IMR-90 (cell line): ENCODE results near the gene OPCML. TPM values are rescaled to one million over a fixed set of nuclear protein-coding genes. Genes with fewer than 3 reads are reported as not detected.

ENCODE experiments used
- ATAC-seq: fragments of 200-7000 bp; cut with Tn5 transposase; 2 replicates; pipeline ENCODE4 v1.9.1; 2020; ENCODE audit warnings: low read depth, mild to moderate bottlenecking, moderate library complexity
- BruUV-seq: library from RNA; stranded (reverse); fragments of 400-500 nt; replicated peaks from 2 replicates; lab custom pipeline; 2021; lab: Mats Ljungman, UMichigan
- CTCF ChIA-PET: fragments of 300-600 bp; formaldehyde crosslinking; extraction: SDS; loops from one replicate; lab custom pipeline; 2021; ENCODE audit warnings: antibody characterized with exemption; lab: Yijun Ruan, JAX
- POLR2A ChIA-PET: fragments of 300-600 bp; sonication (Branson Sonifier 250); formaldehyde crosslinking; loops from one replicate; lab custom pipeline; 2022; ENCODE audit warnings: antibody characterized with exemption; ENCODE audit not compliant: unreplicated experiment; lab: Charles Lee
- DNase-seq: peaks from one replicate; pipeline ENCODE4 v3.0.0; 2013
- H2AFZ ChIP-seq: replicated peaks from 2 replicates; pipeline ENCODE3; 2013; ENCODE audit warnings: low read length, mild to moderate bottlenecking; ENCODE audit not compliant: poor library complexity
- H2AK5ac ChIP-seq: 2 replicates; pipeline ENCODE4 v1.6.1; 2013; ENCODE audit warnings: low read depth, low read length, inconsistent platforms
- H2AK9ac ChIP-seq: replicated peaks from 2 replicates; pipeline ENCODE3; 2013; ENCODE audit warnings: mild to moderate bottlenecking, low read depth, low read length, moderate library complexity; ENCODE audit not compliant: poor library complexity
- H2BK120ac ChIP-seq: 2 replicates; pipeline ENCODE4 v1.6.1; 2013; ENCODE audit warnings: low read depth, low read length, inconsistent platforms
- H2BK15ac ChIP-seq: 3 replicates; pipeline ENCODE4 v1.6.1; 2013; ENCODE audit warnings: low read depth, low read length, inconsistent platforms
- H2BK20ac ChIP-seq: 2 replicates; pipeline ENCODE4 v1.6.1; 2013; ENCODE audit warnings: low read depth, mild to moderate bottlenecking, inconsistent platforms, low read length, moderate library complexity
- H2BK5ac ChIP-seq: 2 replicates; pipeline ENCODE4 v1.6.1; 2013; ENCODE audit warnings: mild to moderate bottlenecking, low read depth, low read length, inconsistent platforms; ENCODE audit not compliant: poor library complexity, severe bottlenecking
- H3K14ac ChIP-seq: replicated peaks from 2 replicates; pipeline ENCODE4 v1.6.1; 2013; ENCODE audit warnings: low read depth, low read length, inconsistent platforms
- H3K18ac ChIP-seq: 2 replicates; pipeline ENCODE4 v1.6.1; 2013; ENCODE audit warnings: low read depth, low read length, control low read depth
- H3K23ac ChIP-seq: 2 replicates; pipeline ENCODE4 v1.6.1; 2013; ENCODE audit warnings: low read depth, low read length, inconsistent platforms
- H3K27ac ChIP-seq: 2 replicates; pipeline ENCODE4 v1.5.1; 2013; ENCODE audit warnings: mild to moderate bottlenecking, control low read depth, low read length; ENCODE audit not compliant: insufficient read depth
- H3K27me3 ChIP-seq: 2 replicates; pipeline ENCODE4 v1.6.1; 2013; ENCODE audit warnings: low read length; ENCODE audit not compliant: control insufficient read depth, insufficient read depth
- H3K36me3 ChIP-seq: 2 replicates; pipeline ENCODE4 v1.6.1; 2013; ENCODE audit warnings: low read length, mixed read lengths; ENCODE audit not compliant: control insufficient read depth, insufficient read depth
- H3K4ac ChIP-seq: 2 replicates; pipeline ENCODE4 v1.6.1; 2013; ENCODE audit warnings: low read depth, low read length, inconsistent platforms
- H3K4me1 ChIP-seq: 2 replicates; pipeline ENCODE4 v1.6.1; 2013; ENCODE audit warnings: low read length, mixed read lengths; ENCODE audit not compliant: control insufficient read depth, insufficient read depth
- H3K4me2 ChIP-seq: 2 replicates; pipeline ENCODE4 v1.6.1; 2013; ENCODE audit warnings: low read depth, mild to moderate bottlenecking, control low read depth, low read length, moderate library complexity
- H3K4me3 ChIP-seq: 2 replicates; pipeline ENCODE4 v1.5.1; 2013; ENCODE audit warnings: low read depth, mild to moderate bottlenecking, control low read depth, low read length, moderate library complexity; ENCODE audit not compliant: insufficient read depth
- H3K56ac ChIP-seq: 2 replicates; pipeline ENCODE4 v1.6.1; 2013; ENCODE audit warnings: low read length, inconsistent platforms; ENCODE audit not compliant: insufficient read depth; ENCODE audit errors: extremely low read depth
- H3K79me1 ChIP-seq, 2 experiments: 2 replicates each; pipeline ENCODE4 v1.6.1; 2013; ENCODE audit warnings: low read length in 2 of 2, inconsistent platforms in 1 of 2, low read depth in 1 of 2
- H3K9ac ChIP-seq: 2 replicates; pipeline ENCODE4 v1.6.1; 2013; ENCODE audit warnings: low read depth, low read length, control low read depth
- H3K9me1 ChIP-seq: 2 replicates; pipeline ENCODE4 v1.6.1; 2013; ENCODE audit warnings: low read length, inconsistent platforms; ENCODE audit not compliant: insufficient read depth
- H3K9me3 ChIP-seq: 2 replicates; pipeline ENCODE4 v1.6.1; 2013; ENCODE audit warnings: low read length; ENCODE audit not compliant: control insufficient read depth, insufficient read depth
- H4K20me1 ChIP-seq: 2 replicates; pipeline ENCODE4 v1.6.1; 2013; ENCODE audit warnings: low read length, inconsistent platforms; ENCODE audit not compliant: insufficient read depth
- H4K5ac ChIP-seq: 2 replicates; pipeline ENCODE4 v1.6.1; 2013; ENCODE audit warnings: mild to moderate bottlenecking, low read depth, low read length, control low read depth
- H4K8ac ChIP-seq, 2 experiments: 2 replicates each; pipeline ENCODE4 v1.6.1; 2013; ENCODE audit warnings: low read depth in 2 of 2, low read length in 2 of 2, control low read depth in 1 of 2, inconsistent platforms in 1 of 2
- H4K91ac ChIP-seq: 2 replicates; pipeline ENCODE4 v1.6.1; 2013; ENCODE audit warnings: low read depth, low read length, inconsistent platforms; ENCODE audit not compliant: insufficient read depth
- BHLHE40 ChIP-seq: fragments of 150-350 bp; IDR thresholded peaks from 2 replicates; pipeline ENCODE4 v1.6.1; 2016; ENCODE audit warnings: mild to moderate bottlenecking, low read depth, low read length
- CEBPB ChIP-seq: IDR thresholded peaks from 2 replicates; pipeline ENCODE4 v1.6.1; 2012; ENCODE audit warnings: low read depth, low read length, improper control_type of control experiment
- CHD1 ChIP-seq: IDR thresholded peaks from 2 replicates; pipeline ENCODE4 v1.6.1; 2012; ENCODE audit warnings: low read depth, low read length, improper control_type of control experiment
- FOS ChIP-seq: fragments of 150-350 bp; IDR thresholded peaks from 2 replicates; pipeline ENCODE4 v1.6.1; 2016; ENCODE audit warnings: low read depth, low read length
- MAFK ChIP-seq: IDR thresholded peaks from 2 replicates; pipeline ENCODE4 v1.6.1; 2012; ENCODE audit warnings: low read depth, low read length, improper control_type of control experiment
- MAZ ChIP-seq: IDR thresholded peaks from 2 replicates; pipeline ENCODE4 v1.6.1; 2012; ENCODE audit warnings: low read depth, mild to moderate bottlenecking, low read length, improper control_type of control experiment, moderate library complexity, borderline replicate concordance
- MXI1 ChIP-seq: IDR thresholded peaks from 2 replicates; pipeline ENCODE4 v1.6.1; 2012; ENCODE audit warnings: low read depth, mild to moderate bottlenecking, low read length, moderate library complexity, borderline replicate concordance
- NFE2L2 ChIP-seq: fragments of 150-350 bp; IDR thresholded peaks from 2 replicates; pipeline ENCODE4 v1.6.1; 2016; ENCODE audit warnings: low read depth, mild to moderate bottlenecking, low read length
- RAD21 ChIP-seq: IDR thresholded peaks from 2 replicates; pipeline ENCODE4 v1.6.1; 2012; ENCODE audit warnings: low read length, improper control_type of control experiment
- RCOR1 ChIP-seq: IDR thresholded peaks from 2 replicates; pipeline ENCODE4 v1.6.1; 2012; ENCODE audit warnings: mild to moderate bottlenecking, low read length, improper control_type of control experiment; ENCODE audit not compliant: insufficient replicate concordance
- RFX5 ChIP-seq: IDR thresholded peaks from 2 replicates; pipeline ENCODE4 v1.8.0; 2012; ENCODE audit warnings: low read depth, mild to moderate bottlenecking, low read length, moderate library complexity
- SMC3 ChIP-seq: fragments of 150-350 bp; IDR thresholded peaks from 2 replicates; pipeline ENCODE4 v1.6.1; 2016; ENCODE audit warnings: low read depth, mild to moderate bottlenecking, antibody characterized with exemption, low read length, moderate library complexity
- WGBS, 2 experiments: methylation state at CpG; one replicate each; pipeline versions ENCODE4 v1.1.5 to v1.1.7; 2013; ENCODE audit warnings: missing lambda C conversion rate in 2 of 2; ENCODE audit not compliant: insufficient read length in 1 of 2; ENCODE audit errors: extremely low coverage in 2 of 2; 5-methylcytosine and 5-hydroxymethylcytosine counted together
- dilution Hi-C: fragments of 300-500 bp; cut with HindIII; formaldehyde crosslinking; loops from one replicate; pipeline ENCODE4 v1.14.3; 2018; ENCODE audit warnings: low sequenced_read_pairs; ENCODE audit not compliant: unreplicated experiment
- in situ Hi-C: fragments of 300-500 bp; cut with MboI; formaldehyde crosslinking; loops from 3 replicates; pipeline ENCODE4 v1.14.3; 2019; ENCODE audit warnings: low sequenced_read_pairs, inconsistent platforms, mixed read lengths
- intact Hi-C: fragments of 100-400 bp; cut with micrococcal nuclease; formaldehyde crosslinking; loops from 2 replicates; pipeline ENCODE4 v1.10.0; 2022
- polyA plus RNA-seq, 3 experiments: library from polyadenylated mRNA; depleted of rRNA; stranded (reverse); fragments of >200 nt; gene quantifications; 2 replicates each; pipeline ENCODE4 v1.2.3, GENCODE V29; 2012; ENCODE audit warnings: low replicate concordance in 1 of 3
- total RNA-seq: library from RNA; depleted of rRNA; stranded (reverse); fragments of >200 nt; gene quantifications from 2 replicates; pipeline ENCODE4 v1.2.3, GENCODE V29; 2012
- TF ChIP-seq, protein P1 (sequence below): fragments of 150-350 bp; IDR thresholded peaks from 2 replicates; pipeline ENCODE4 v1.6.1; 2017; ENCODE audit warnings: mild to moderate bottlenecking, antibody characterized with exemption, low read length, low read depth
- TF ChIP-seq, protein P2 (sequence below): fragments of 150-350 bp; IDR thresholded peaks from 2 replicates; pipeline ENCODE4 v1.6.1; 2016; ENCODE audit warnings: low read depth, mild to moderate bottlenecking, low read length, moderate library complexity, borderline replicate concordance
- TF ChIP-seq, protein P3 (sequence below): conservative IDR thresholded peaks from 2 replicates; pipeline ENCODE4 v1.5.1; 2012; ENCODE audit warnings: mild to moderate bottlenecking, low read depth, low read length, improper control_type of control experiment

Gene OPCML
- total and polyA plus RNA-seq, 2 of the 4 experiments (the other 2 are of a cell fraction), result under 0.01 to 2.6 TPM

DNA sequence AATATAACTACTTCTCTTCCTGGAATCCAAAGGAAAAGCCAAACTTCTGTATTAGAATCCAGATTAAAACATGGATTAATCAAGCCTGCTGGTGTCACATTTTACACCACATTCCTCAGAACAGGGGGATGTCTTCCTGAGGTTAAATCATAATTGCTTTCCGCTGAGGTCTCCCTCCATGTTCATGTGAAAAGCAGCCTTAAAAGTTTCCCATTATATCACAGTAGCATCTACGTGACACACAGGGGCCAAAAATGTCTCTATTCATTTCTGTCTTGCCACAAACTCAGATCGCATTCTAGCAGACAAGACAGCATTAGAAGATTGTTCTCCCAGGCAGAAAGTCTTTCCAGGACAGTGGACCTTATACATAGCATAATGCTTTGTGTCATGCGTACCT, 788.7 kb downstream of the OPCML start:
- DNase-seq, result no peak
- no peak overlapping the region for H4K5ac ChIP-seq
- H3K9me3 ChIP-seq, result no peaks in the 10 kb centered on the region
- WGBS, 2 experiments, result 94% methylated on average over 3 of the region's 4 CpGs; no CpG with 5 or more reads in 1 of the 2 experiments
- H3K4ac ChIP-seq, result no peak overlapping the region
- ChIA-PET CTCF (no interaction called here), POLR2A (no interaction called here)
- H2BK20ac ChIP-seq, result peak overlapping the region; percentile 25; the same call in 1 of the 2 replicates
- H2BK5ac ChIP-seq, result no peak overlapping the region
- H3K14ac ChIP-seq, result no peak overlapping the region
- H2AFZ ChIP-seq, result no peak overlapping the region
- H4K20me1 ChIP-seq, result no peaks in the 10 kb centered on the region
- H2BK120ac ChIP-seq, result peak overlapping the region; percentile 14; the same call in 1 of the 2 replicates
- H2AK9ac ChIP-seq, result no peak overlapping the region
- H3K4me3 ChIP-seq, result no peak overlapping the region
- H3K9ac ChIP-seq, result no peak overlapping the region
- H3K79me1 ChIP-seq, result no peaks in the 10 kb centered on the region
- H3K36me3 ChIP-seq, result no peaks in the 10 kb centered on the region
- no peaks in the 10 kb centered on the region for H3K9me1 ChIP-seq
- TF ChIP-seq MXI1, result no peak
- TF ChIP-seq BHLHE40, result no peak
- no peak for TF ChIP-seq RFX5
- no peak for TF ChIP-seq CEBPB
- TF ChIP-seq SMC3, result no peak
- no peak for TF ChIP-seq MAFK
- TF ChIP-seq MAZ, result no peak
- no peak for TF ChIP-seq RAD21
- no peak for TF ChIP-seq RCOR1
- TF ChIP-seq, protein P1, sequence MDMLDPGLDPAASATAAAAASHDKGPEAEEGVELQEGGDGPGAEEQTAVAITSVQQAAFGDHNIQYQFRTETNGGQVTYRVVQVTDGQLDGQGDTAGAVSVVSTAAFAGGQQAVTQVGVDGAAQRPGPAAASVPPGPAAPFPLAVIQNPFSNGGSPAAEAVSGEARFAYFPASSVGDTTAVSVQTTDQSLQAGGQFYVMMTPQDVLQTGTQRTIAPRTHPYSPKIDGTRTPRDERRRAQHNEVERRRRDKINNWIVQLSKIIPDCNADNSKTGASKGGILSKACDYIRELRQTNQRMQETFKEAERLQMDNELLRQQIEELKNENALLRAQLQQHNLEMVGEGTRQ, result no peak
- TF ChIP-seq FOS, result no peak
- TF ChIP-seq, protein P2, sequence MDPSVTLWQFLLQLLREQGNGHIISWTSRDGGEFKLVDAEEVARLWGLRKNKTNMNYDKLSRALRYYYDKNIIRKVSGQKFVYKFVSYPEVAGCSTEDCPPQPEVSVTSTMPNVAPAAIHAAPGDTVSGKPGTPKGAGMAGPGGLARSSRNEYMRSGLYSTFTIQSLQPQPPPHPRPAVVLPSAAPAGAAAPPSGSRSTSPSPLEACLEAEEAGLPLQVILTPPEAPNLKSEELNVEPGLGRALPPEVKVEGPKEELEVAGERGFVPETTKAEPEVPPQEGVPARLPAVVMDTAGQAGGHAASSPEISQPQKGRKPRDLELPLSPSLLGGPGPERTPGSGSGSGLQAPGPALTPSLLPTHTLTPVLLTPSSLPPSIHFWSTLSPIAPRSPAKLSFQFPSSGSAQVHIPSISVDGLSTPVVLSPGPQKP, result no peak
- TF ChIP-seq, protein P3, sequence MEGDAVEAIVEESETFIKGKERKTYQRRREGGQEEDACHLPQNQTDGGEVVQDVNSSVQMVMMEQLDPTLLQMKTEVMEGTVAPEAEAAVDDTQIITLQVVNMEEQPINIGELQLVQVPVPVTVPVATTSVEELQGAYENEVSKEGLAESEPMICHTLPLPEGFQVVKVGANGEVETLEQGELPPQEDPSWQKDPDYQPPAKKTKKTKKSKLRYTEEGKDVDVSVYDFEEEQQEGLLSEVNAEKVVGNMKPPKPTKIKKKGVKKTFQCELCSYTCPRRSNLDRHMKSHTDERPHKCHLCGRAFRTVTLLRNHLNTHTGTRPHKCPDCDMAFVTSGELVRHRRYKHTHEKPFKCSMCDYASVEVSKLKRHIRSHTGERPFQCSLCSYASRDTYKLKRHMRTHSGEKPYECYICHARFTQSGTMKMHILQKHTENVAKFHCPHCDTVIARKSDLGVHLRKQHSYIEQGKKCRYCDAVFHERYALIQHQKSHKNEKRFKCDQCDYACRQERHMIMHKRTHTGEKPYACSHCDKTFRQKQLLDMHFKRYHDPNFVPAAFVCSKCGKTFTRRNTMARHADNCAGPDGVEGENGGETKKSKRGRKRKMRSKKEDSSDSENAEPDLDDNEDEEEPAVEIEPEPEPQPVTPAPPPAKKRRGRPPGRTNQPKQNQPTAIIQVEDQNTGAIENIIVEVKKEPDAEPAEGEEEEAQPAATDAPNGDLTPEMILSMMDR, result no peak
- TF ChIP-seq NFE2L2, result no peak
- no peak for TF ChIP-seq CHD1
- peaks cover 4% of the 10 kb centered on the region; the same call in 1 of the 2 replicates for H3K4me1 ChIP-seq
- dilution Hi-C loops (no loop called here), in situ Hi-C loops (no loop called here), intact Hi-C loops (no loop called here)
- H3K27ac ChIP-seq, result no peak overlapping the region
- no peak overlapping the region for H3K56ac ChIP-seq
- no peak overlapping the region for H4K8ac ChIP-seq
- no peaks in the 10 kb centered on the region for H3K27me3 ChIP-seq
- no peak overlapping the region for H3K23ac ChIP-seq
- BruUV-seq, result no TSS peak
- no peak overlapping the region for H3K4me2 ChIP-seq
- no peak overlapping the region for H4K91ac ChIP-seq
- H2AK5ac ChIP-seq, result no peak overlapping the region
- no peak overlapping the region for H3K18ac ChIP-seq
- ATAC-seq, result no peak
- no peak overlapping the region for H2BK15ac ChIP-seq
